HG02571 (cell line): ENCODE results near the gene RNASE4.
"Not testable (repeated sequence)": the region's sequence is repeated elsewhere in the genome, so short reads cannot be mapped to it uniquely, and the experiment has no call there.

Experiments used
- ATAC-seq: cut with Tn5 transposase; IDR thresholded peaks from one replicate; pipeline ENCODE4 v1.9.1; 2021; ENCODE audit warnings: mild to moderate bottlenecking, moderate library complexity; ENCODE audit not compliant: unreplicated experiment

The RNASE4 gene

DNA sequence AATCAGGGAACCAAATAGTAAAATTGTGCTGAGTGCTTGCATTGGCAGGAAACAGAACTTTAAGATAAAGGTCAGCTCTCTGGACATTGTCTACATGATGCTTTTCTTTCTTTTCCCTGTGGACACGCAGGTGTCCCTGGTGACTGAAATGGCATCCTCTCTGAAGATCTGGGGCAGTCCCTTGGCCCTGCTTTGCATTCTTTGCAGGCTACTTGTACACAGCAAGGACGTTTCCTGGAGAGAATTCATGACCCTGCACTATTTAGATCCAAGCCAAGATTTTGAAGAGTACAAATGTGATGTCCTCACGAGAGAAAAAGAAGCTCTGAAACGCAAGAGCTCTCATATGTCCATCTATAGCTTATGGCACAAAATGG is 50.1 kb downstream of the RNASE4 start:
- ATAC-seq: no peak

DNA sequence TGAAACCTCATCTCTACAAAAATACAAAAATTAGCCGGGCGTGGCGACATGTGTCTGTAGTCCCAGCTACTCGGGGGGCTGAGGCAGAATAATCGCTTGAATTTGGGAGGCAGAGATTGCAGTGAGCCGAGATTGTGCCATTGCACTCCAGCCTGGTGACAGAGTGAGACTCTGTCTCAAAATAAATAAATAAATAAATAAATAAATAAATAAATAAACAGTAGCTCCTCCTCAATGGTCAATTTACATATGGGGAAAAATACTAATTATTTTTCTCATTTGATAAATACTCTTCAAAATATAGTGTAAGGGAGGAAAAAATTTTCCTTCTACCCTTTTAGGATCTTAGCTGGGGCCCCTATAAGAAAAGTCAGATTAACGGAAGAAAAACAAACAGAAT is 53.9 kb downstream of the RNASE4 start:
- ATAC-seq: not testable (repeated sequence)

DNA sequence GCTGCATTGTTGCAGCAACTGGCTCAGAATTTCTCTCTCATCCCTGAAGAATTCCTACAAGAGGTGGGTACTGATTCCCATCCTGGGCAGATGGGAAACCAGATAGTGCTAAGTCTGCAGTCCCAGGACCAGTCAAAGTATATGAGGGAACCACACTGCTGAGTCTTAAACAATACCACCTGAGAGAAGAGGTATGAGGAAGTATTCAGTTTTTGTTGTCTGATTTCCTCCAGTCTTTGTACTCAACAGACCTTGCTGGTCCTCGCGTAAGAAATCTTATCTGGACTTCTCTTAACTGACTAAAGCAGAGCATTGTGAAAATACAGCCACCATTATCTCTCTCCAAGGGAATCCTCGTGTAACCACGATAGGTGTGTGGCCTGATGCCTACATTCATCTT is 57.8 kb downstream of the RNASE4 start:
- no peak for ATAC-seq

DNA sequence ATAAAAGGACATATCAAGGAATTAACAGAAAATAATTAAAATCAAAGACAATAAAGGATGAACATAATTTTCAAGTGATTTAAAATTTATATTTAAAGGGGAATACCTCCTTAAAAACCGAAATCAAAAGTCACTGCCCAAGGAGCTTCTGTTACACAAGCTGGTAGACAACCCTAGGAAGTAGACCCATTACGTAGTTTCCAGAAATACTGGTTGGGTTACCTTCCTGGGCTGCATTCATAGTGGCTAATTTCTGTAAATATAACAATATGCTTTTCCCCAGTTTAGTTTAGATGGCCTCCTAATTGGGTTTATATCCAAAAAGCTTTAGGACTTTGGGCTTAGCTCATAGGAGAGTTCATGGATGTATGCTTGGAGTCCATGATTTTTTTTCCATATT is 59.2 kb downstream of the RNASE4 start:
- no peak for ATAC-seq

DNA sequence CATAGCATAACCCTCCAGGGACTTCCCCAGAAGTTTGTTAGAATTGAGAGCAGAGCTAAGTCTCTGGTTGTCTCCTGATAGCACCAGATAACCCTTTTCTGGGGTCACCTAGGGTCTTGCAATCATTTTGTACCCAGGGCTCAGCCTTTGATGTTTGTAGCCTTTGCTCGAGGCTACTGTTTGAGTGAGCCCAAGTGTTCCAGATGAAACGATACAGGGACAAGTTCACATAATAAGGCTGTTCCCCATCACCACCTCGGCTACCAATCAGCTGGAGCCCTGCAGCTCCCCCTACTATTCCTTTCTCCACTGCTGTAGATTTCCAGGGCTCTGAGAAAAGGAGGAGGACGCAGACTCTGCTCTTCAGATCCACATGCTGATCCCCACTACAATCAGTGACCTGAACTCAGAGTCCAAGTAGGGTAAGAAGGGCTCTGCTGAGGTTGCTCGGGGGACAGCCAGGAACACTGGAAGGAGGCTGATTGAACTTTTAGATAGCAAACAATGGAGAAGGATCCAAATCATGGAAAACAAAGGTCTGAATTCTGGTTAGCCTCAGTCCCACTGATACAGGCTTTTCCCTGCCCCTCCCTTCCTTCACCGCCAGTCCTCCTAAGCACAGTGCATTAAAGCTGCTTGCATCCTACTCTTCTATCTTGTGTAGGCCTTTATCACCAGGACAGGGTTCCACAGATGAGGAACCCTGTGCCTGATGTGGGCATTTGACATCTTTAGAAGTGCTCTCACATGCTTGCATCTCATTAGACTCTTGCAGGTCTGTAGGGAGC is 61.4 kb downstream of the RNASE4 start, which contains the start of gene EDDM3A:
EDDM3A (plus strand) TSS at position 317 of the 788 bp plus-strand sequence. CDS start 1,694 bp downstream, outside the sequence.
- ATAC-seq: no peak

DNA sequence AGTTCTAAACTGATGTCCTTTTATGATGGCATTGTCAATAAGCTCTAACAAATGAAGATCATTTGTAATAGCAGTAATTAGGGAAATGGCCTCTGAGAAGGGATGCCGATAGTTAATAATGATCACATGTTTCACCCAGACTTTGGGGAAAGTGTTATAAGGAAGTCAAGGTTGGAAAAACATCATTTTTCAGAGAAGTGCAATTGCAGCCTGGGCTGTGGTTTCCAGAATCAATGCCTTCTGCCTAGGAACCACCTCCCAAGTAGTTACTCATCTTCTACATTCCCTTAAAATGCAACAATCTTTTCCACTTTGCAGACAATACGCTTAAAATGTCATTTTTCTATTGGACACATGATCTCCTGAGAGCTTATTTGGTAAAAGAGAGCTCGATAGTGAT is 62.2 kb downstream of the RNASE4 start:
- ATAC-seq: no peak

DNA sequence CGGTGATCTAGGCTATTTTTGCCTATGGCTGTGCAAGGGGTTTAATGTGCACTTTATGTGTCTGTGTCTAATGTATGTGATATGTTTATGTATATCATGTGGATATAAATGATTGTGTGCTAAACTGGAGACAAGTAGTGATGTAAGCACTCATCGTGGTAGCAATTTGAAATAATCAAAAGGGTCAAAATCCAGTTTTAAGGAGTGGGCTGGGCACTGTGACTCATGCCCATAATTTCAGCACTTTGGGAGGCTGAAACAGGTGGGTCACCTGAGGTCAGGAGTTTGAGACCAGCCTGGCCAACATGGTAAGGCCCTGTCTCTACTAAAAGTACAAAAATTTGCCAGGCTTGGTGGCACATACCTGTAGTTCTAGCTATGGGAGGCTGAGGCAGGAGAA is 64.1 kb downstream of the RNASE4 start:
- ATAC-seq: no peak

DNA sequence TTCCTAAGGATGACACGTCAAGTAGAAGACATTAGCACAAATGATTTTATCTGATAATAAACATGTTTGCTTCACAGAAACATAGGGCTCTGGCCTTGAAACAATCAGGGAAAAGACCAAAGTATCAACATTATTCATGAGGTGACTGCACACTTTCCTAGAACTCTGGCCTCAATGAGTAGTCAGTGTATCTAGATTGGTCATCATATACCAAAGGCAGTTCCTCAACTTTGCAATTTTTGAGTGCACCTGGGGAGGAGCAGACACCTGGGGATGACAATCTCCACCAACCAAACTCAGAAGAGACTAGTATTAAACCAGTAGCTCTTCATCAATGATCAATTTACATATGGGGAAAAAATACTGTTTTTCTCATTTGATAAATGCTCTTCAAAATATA is 65.8 kb downstream of the RNASE4 start:
- ATAC-seq: no peak
